A549 treated with dexamethasone at 1 μM for 4 hours (cell line): ENCODE data around the gene CAPSL. TPM values are rescaled to one million over a fixed set of nuclear protein-coding genes. Genes with fewer than 3 reads are reported as not detected.

Source experiments
- total RNA-seq: library from RNA; stranded (reverse); fragments of 200-300 nt; extraction: Qiagen RNA extraction; gene quantifications from 5 replicates; pipeline ENCODE4 v1.2.3, GENCODE V29; 2022

CAPSL gene
- not detected in 5 replicates for total RNA-seq

DNA sequence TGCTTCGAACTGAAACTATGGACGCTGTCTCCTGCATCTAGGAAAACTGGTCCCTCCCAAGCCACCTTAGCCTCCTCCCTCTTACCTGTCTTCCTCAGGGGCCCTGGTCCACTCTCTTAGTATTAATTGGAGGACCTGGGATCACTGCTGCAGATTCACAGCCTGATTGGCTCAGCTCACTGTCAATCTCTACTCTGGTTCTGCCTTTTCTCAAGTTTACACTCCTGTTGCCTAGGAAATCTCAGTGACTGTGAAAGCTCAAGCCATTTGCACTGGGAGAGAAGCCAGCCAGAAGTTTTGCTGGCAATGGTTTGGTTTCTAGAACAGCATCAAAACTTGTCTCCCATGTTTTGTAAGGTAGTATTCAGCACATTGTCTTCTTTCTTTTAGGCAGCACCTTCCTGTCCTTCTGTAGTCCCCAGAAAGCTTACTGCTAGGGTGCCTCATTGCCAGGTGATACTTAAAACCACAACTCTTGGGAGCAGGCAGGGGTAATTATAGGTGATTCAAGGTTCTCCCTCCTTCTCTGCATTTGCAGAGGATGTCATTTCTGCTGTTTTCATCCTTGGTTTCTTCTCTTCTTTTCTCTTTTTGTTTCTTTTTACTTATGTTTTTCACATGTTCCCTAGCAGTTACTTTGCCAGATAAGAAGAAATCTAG lies at the start of gene CAPSL:
Gene CAPSL, minus strand, starts transcription at position 55 of the 660 bp plus-strand sequence. CDS start 17,502 bp downstream, outside the sequence.

DNA sequence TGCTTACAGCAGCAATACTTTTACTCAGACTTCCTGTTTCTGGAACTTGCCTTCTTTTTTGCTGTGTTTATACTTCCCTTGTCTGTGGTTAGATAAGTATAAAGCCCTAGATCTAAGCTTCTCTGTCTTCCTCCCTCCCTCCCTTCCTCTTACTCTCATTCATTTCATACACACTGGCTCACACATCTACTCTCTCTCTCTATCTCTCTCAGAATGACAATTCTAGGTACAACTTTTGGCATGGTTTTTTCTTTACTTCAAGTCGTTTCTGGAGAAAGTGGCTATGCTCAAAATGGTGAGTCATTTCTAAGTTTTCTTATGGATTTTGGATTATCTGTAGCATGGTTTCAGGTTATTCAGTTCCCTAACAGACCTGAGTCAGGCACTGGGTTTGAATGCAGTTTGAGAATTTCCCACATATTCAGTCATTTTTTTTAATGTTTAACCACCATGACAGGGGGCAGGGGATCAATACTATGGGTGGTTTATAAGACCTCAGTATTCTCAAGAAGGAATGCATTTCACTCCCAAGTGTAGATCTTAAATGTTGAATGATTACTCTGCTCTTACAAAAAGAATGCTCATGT lies 81.6 kb downstream of the CAPSL start, which contains the start of gene IL7R:
Gene IL7R, plus strand, starts transcription at position 127 of the 587 bp plus-strand sequence. Its CDS starts 87 bp downstream, at position 214.

Other genes with a start within 250 kb of the CAPSL start
- gene IL7R, start 81.7 kb downstream of the CAPSL start, total RNA-seq = 0.19 to 0.87 TPM (median 0.45 TPM) in 5 replicates
- not detected in 5 replicates for gene UGT3A1, start 52.8 kb upstream of the CAPSL start, total RNA-seq
- gene UGT3A2, start 128.3 kb upstream of the CAPSL start, total RNA-seq = not detected in 5 replicates
- 1.0 to 1.9 TPM (median 1.5 TPM) in 5 replicates for gene LMBRD2, start 213.3 kb upstream of the CAPSL start, total RNA-seq
- gene SKP2, start 213.5 kb upstream of the CAPSL start, total RNA-seq = 14.5 to 23.4 TPM (median 21.9 TPM) in 5 replicates